GM18511 (cell line): ENCODE data around the gene MARVELD1.

Source experiments
- ATAC-seq: cut with Tn5 transposase; IDR thresholded peaks from one replicate; pipeline ENCODE4 v1.9.1; 2021; ENCODE audit warnings: mild to moderate bottlenecking, moderate library complexity; ENCODE audit not compliant: unreplicated experiment

Gene MARVELD1

DNA sequence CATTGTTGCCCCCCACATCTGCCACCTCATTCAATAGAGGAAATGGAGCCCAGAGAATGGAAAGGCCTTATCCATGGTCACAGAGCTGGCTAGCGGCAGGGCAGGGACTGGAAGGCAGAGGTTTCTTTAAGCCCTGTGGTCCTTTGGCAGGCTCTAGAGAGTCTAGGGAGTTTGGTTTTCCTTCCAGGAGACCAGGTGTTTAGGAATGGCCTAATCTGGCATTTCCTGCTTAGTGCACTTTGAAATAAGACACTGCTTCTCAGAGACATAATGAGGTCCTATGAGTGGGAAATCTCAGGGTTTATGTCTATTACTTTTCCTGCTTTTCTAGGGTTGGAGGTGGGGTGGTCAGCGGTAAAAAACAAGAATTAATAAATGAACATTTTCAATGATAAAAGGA lies 6.1 kb downstream of the MARVELD1 start:
- no peak for ATAC-seq

DNA sequence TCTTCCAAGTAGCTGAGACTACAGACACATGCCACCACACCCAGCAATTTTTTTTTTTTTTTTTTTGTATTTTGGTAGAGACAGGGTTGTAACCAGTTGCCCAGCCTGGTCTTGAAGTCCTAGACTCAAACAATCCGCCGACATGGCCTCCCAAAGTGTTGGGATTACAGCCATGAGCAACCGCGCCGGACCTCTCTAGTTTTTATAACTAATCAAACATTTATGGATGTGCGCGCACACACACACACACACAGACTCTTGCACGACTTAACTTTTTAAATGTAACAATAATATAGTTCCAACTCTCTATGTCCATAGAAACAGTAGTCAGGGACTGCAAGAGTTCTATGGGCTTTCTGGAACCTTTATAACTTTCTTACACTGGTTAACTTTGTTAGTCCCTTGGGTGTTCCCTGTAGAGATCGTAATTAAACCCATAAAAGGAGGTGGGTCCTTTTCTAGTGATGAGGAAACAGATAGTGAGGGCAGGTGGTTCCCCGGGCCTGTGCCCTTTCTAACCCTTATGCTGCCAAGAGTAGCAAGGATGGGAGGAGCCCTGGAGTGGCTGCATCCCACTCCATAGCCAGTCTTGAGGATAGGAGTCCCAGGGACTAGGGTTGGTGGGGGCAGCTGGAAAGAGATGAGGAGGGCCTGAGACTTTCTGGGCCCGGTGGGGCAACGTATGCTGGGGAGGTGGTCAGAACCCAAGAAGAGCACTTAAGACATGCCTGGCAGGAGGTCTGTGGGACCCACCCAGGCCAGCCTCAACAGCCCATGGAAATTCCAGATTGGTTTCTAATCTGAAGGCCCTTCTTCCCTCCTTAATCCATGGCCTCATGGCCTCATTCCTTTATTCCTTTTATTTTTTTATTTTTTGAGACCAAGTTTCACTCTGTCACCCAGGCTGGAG lies 8.6 kb downstream of the MARVELD1 start:
- ATAC-seq, result no peak

DNA sequence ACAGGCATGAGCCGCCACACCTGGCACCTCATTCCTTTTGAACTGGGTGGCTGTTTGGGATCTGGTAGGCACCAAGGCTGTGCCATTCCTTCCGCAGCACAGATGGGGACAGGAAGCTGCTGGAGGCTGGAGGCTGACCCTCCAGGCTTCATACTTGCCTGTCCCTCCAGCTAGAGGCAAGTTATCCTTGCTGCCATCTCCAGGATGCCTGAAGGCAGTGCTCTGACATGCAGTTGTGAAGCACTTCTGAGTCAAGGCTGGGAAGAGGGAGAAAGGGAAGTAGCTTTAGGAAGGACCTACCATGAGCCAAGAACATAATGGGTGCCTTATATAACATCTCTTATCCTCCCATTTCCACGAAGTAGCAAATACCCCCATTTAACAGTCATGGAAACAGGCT lies 9.5 kb downstream of the MARVELD1 start:
- no peak for ATAC-seq

DNA sequence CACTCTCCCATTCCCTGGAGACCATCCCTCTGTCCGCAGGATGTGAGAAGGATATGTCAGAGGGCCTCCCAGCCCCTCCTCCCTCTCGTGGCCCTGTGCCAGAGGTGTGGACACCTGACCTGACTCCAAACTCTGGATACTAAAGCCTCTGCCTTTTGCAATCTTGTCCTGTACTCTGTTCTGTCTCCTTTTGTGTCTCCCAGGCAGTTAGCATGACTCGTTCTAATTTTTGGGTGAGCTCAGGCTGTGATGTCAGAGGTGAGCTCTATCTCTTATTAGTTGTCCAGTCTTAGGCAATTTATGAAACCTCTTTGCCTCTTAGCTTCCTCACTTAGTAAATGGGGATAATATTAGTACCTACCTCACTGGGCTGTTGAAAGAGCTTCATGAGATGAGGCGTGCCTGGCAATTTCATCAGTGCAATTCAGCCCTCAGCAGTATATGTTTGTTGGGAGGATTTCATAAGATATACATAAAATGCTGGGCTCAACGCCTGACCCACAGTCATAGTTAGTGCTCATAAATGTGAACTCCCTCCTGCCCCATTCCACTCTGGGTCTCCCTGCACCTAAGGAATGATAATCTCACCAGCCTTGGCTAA lies 10.9 kb downstream of the MARVELD1 start:
- ATAC-seq, result no peak

DNA sequence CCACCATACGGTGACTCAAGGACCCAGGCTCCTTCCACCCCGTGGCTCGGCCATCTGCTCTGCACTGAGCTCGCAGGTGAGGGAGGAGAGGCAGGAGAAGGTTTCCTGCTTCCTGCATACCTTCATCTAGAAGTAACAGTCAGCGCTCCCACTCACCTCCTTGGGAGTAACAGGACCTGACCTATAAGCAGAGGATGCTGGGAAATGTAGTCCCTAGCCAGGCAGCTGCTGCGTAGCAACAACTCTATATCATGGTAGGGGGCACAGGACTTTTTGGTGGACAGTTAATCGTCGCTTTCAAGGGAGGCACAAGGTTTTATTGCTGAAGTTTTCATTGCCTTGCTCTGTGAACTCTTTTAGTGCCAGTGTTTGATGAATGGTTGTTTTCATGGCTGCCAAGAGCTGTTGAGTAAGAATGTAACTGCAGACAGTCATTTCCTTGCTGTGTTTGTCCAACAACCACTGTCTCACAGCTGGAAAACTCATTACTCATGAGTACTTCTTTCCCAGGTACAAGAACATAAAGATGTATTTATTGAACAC lies 13.2 kb downstream of the MARVELD1 start:
- no peak for ATAC-seq

DNA sequence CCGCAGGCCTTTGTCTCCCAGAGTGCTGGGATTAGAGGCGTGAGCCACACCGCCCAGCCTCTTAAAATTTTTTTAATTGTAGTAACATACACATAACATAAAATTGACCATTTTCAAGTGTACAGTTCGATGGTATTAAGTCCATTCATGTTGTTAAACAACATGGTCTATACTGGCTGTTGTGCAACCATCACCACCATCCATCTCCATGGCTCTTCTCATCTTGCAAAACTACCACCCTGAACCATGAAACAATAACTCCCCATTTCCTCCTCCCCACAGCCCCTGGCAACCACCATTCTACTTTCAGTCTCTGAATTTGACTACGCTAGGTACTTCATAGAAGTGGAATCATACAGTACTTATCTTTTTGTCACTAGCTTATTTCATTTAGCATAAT lies 15.5 kb downstream of the MARVELD1 start:
- no peak for ATAC-seq

DNA sequence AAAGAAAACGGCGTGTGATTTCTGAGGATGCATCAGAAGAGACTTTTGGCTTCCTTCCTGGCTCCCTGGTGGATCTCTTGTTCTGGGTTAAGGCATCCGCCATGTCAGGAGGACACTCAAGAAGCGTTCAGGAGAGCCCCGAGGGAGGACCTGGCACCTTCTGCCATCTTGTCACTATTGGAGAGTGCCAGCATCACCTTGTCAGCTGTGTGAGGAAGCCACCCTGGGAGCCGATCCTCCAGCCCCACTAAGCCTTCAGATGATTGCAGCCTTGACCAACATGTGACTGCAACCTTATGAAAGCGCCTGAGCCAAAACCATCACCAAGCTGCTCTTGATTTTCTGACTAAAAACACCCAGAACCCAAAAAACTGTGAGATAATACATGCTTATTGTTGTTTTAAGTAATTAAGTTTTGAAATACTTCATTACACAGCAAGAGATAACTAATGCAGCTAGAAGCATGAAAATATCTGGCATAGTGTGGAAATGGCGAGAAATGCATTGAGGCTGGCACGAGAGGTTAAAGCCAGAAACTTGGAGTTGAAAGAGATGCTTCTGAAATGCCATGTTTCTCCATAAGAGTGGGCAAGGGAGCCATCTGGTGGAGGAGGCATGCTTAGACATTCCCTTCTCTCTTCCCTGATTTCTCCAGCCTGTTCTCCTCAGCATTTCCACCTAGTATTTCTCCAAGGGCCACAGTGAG lies 18.0 kb downstream of the MARVELD1 start:
- ATAC-seq, result no peak

DNA sequence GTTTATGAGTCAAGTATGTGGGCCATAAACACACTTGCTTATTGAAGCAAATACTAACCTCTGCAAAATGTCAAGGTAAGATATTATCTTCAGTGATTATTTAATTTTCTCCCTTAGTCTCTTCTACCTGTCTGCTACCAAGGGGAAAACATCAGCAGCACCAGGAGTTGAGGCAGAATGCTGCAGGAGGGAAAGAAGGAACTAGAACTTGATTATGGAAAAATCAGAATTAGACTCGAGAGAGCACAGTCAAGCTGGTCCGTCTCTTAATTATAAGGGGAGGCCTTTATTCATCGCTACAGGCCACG lies 18.5 kb downstream of the MARVELD1 start:
- no peak for ATAC-seq

DNA sequence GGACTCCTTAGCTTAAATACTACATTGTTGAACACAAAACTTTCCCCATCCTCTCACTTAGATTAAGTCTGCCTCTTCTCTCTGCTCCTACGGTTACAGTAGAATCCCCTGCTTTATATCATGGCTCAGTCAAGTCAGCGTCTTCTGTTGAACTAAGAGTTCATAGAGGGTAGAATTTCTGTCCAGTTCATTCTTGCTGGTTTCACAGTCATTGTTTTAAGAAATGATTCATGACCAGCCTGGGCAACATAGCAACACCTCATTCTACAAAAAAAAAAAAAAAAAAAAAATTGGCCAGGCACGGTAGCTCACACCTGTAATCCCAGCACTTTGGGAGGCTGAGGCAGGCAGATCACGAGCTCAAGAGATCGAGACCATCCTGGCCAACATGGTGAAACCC lies 19.7 kb downstream of the MARVELD1 start:
- no peak for ATAC-seq

DNA sequence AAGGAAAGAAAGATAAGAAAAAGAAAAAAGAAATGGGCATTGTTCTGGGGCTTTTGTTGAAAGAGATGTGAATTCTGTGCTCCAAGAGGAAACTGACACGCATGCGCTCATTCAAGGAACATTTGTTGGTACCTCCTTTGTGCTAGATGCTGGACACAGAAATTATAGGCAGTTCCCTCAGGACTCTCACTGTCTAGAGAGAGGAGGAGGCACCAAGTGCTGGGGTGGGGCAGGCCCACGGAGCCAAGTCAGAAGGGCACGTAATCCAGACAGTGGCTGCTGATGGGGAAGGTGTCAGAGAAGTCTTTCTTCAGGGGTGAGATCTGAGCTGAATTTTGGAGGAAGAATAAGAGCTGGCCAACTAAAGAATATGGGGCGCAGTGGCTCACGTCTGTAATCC lies 20.5 kb downstream of the MARVELD1 start:
- ATAC-seq, result no peak

DNA sequence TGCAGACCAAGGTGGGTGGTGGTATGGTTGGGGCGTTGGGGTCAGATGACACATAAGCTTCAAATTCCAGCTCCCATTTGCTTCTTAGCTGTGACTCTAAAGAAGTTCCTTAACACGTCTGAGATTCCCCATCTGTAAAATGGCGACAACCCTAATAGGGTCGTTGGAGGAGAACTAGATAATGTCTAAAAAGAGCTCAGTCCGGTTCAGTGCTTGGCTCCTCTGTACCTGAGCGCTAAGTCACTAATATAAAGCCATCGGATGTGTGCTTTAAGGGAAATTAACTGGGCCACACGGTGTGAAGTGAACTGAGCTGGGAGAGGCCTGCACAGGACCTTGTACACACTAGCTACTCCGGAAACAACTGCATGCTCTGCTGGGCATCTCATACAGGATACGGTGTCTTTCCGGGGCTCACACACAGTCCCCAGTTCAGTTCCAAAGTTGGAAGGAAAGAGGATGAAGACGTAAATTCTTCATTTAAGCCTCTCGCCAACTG lies 22.9 kb downstream of the MARVELD1 start:
- ATAC-seq, result no peak

DNA sequence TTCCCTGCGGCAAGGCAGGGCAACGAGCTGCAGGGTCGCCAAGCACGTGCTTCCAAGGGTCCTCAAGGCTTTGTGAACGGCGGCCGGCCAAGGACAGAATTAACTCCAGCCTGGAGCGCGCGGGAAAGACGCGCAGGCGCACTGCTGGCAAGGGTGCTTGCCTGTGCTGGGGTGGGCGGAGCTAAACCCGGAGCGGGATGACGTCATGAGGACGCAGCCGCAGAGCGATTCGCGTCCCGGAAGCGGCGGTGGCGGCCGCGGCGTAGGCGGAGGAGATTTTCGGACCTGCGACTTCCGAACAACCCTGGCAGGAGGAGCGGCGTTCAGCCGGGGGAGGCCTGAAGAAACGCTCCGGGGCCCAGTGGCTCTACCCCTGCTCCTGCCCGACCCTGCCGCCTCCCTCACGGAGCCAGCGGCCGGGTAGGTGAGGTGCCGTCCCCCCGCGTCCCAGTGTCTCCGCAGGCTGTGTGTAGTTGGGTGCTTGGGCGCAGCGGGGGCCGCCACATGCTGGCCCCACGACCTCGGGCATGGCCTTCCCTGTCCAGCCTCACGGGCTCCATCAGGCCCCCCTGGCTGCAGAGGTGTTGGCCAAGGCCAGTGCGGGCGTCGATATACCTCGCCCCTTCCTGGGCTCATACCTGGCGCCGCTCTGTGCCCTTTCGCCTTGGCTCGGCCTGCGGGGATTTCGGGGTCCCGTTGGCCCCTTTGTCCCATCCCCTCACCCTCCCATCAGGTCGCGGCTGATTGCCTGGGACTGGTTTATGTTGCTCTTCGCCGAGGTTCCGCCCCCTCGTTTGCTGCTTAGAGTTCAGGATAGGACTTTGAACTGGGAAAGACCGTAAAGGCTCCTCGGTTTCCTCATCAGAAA lies 23.6 kb downstream of the MARVELD1 start, which contains the start of gene ZFYVE27:
Gene ZFYVE27 (plus strand): TSS at position 227 of the 868 bp plus-strand sequence. CDS start 1,350 bp downstream, outside the sequence.
- peak; percentile 90 for ATAC-seq

DNA sequence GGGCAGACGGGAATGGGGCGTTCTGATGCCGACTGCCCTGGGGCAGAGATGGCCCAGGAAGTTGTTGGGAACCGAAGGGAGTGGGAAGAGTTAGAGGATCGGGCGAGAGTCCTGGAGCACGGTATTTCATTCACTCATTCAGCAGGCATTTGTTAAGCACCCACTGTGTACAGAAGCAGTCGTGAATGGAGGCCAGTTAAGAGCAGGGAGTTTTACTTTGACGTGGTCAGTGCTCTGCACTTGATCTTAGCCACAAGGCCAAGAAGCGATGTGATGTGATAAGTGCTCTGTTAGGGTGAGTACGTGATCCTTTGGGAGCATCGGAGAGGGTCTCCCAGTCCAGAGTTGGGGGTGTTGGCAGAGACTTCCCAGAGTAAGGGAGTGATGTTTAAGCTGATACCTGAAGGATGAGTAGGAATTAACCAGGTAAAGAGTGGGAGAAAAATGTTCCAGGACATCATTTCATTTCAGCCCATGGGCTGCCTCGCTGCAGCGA lies 24.3 kb downstream of the MARVELD1 start:
- peak; percentile 25 for ATAC-seq

DNA sequence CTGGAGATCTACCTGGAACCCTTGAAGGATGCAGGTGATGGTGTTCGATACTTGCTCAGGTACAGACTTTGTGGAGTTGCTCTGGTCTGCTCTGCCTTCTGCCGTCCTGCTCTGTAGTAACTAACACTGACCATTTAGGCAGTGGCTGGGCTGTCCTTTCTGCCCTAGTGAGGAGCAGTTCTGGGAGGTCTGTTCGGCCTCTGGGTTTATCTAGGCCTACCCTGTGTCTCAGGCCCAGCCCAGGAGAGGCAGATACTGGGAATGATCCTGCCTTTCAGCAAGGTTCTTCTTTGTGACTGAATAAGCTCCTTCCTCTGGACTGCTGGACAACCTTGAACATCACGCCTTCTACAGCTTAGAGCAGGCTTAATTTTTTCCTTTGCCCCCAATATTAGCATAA lies 25.1 kb downstream of the MARVELD1 start:
- ATAC-seq, result no peak

DNA sequence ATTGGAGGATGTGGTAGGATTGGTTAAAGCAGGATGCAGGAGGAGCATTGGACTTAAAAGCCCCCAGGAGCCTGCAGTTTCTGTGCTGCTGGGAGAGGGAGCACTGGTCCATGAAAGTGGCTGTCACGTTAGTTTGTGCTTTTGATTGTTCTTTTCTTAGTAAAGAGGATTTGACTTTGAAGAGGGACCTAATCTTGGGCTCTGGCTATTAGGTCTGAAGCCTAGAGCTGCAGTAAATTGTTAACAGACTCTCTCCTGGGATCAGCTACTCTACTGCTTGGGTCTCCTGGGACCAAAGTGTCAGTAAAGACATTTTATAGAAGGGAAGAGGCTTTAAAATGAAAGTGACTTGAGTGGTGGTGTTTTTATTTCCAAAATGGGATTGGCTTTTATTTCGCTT lies 27.1 kb downstream of the MARVELD1 start:
- ATAC-seq, result no peak

DNA sequence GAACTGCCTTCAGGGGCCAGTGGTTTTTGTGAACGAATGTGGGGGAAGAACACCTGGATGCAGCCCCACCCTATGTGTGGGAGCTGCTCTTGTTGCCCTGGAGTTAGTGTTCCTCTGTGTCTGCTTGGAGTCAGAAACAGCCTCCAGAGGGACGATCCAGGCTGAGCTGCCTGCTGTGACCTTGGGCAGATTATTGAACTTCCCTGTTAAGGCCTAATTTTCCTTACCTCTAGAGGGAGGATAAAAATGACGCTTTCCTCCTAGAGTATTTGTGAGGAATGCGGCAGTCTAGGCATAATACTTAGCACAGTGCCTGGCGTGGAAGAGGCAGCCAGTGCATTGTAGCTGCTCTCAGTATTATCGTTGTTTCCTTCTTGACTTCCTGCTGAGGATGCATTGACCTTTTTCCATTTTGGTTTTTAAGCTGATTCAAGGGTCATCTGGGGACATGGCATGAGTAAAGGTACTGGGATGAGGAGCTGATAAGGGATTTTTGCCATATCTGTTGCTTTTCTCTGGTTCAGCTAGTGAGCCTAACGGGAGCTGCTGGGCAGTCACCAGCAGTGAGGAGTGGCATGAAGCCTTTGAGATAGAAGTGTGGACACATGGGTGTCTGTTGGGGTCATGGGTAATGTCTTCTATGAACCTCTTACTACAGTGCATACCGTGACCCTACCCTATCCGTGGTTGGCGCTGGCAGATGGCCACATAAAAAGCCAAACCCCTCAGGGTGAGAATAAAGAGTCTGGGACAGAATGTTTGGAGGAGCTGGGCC lies 29.8 kb downstream of the MARVELD1 start:
- ATAC-seq, result no peak

DNA sequence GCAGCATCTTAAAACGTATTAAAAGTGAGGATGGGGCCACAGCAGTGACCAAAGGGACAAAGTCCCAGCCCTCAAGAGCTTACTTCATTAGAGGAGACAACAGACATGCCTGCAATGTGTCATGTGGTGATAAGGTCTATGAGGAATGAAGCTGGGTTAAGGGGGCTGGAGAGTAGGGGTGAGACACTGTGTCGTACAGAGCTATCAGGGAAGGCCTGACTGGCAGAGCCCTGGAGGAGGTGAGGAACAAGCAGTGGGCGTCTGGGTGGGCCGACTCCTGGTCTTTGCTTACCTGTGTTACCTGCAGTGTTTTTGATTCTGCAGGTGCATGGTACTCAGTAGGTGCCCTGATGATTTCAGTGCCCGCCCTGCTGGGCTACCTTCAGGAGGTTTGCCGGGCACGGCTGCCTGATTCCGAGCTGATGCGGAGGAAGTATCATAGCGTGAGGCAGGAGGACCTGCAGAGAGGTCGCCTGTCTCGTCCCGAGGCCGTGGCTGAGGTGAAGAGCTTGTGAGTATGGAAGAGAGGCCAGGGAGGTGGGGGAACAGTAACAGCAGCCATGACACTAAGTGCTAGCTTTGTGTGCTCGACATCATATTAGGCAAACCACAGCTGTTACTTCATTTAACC lies 31.0 kb downstream of the MARVELD1 start:
- no peak for ATAC-seq

DNA sequence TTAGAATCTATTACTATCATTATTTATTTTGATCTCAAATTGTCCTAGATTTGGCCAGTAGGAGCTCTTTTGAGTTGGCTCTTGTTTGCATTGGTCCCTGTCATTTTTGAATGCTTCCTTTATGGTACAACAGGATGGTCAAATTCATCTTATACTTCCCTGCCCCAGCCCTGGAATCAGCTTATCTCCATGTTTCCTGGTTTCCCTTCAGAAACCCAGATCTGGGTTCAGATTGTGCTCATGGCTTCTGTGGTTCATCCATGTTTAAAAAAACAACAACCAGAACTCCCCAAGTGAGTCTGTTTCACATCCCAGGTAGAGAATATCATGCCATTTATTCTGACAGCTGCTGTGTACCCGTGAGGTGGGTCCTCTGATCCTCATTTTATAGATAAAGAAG lies 34.0 kb downstream of the MARVELD1 start:
- no peak for ATAC-seq

DNA sequence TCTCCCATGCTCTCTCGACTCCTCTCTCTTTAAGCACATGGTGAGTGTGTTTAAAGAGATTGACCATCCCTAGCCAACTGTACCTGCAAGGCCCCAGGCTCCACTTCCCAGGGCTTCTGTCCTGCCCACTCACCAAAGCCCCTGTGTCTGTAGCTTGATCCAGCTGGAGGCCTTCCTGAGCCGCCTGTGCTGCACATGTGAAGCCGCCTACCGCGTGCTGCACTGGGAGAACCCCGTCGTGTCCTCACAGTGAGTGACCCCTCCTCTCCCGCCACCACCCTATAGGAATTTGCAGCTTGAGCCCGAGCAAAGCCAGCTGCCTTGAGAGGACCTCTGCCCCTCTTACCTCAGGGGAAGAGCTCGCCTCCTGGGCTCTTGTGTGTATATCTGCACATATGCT lies 34.6 kb downstream of the MARVELD1 start:
- ATAC-seq, result no peak
